Tracheal epithelial cell (primary cell): ENCODE measurements around the gene ACRV1. TPM values are rescaled to one million over a fixed set of nuclear protein-coding genes. Genes with fewer than 3 reads are reported as not detected.

Experiments used
- total RNA-seq: library from RNA; depleted of rRNA; stranded (reverse); fragments of >200 nt; gene quantifications from 2 replicates; pipeline ENCODE4 v1.2.1, GENCODE V29; 2014

ACRV1 gene, protein sequence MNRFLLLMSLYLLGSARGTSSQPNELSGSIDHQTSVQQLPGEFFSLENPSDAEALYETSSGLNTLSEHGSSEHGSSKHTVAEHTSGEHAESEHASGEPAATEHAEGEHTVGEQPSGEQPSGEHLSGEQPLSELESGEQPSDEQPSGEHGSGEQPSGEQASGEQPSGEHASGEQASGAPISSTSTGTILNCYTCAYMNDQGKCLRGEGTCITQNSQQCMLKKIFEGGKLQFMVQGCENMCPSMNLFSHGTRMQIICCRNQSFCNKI
- total RNA-seq = under 0.01 TPM in 1 of 2 replicates, not detected in the other

DNA sequence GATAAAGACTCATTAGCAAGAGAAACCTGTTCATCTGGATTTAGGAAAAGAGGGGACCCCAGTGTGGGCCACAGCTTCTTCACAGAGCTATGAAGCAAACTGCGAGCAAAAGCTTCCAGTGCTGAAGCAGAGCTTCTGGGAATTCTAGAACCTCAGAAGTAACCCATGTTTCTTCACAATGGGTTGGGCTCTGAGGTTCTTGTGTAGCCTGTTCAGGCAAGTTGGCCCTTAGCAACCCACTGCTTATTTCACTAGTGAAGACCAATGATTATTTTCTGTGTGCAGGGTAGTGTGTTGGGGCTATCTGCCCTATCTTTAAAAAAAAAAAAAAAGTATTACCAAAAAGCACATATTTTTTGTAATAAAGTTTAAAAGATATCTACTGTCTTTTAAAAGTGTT lies at the start of gene ACRV1:
TSS of gene ACRV1 (minus strand) at position 101 of the 400 bp plus-strand sequence. CDS start at position 34, 67 bp downstream.

DNA sequence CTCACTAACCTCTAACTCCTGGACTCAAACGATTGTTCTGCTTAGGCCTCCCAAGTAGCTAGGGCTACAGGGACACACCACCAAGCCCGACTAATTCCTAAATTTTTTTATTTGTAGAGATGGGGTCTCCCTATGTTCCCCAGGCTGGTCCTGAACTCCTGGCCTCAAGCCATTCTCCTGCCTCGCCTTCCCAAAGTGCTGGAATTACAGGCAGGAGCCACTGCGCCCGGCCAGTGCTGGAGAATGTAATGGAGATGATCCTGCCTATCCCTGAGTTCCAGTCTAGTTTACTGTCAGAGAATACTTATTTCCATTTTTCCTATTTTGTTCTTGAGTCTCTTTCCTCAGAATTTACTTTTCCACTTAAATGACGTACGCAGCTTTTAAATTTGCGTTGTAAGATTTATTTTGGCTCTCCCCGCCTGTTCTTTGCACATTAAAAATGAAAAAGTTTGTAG lies 55.9 kb downstream of the ACRV1 start, which contains the start of gene CHEK1:
TSS of gene CHEK1 (plus strand) at position 408 of the 458 bp plus-strand sequence. CDS start 1,606 bp downstream, outside the sequence.

Other genes with a start within 250 kb of the ACRV1 start
- 65.8 and 70.8 TPM in 2 replicates for gene FEZ1, start 184.6 kb downstream of the ACRV1 start, total RNA-seq
- gene EI24, start 111.4 kb downstream of the ACRV1 start, total RNA-seq = 159 and 165 TPM in 2 replicates
- gene STT3A, start 88.0 kb downstream of the ACRV1 start, total RNA-seq = 91.6 and 137 TPM in 2 replicates
- gene CHEK1, start 55.7 kb downstream of the ACRV1 start, total RNA-seq = 5.3 and 15.9 TPM in 2 replicates
- not detected in 2 replicates for gene PATE1, start 65.4 kb upstream of the ACRV1 start, total RNA-seq
- not detected in 2 replicates for gene PATE2, start 98.0 kb upstream of the ACRV1 start, total RNA-seq
- not detected in 2 replicates for gene PATE3, start 107.3 kb upstream of the ACRV1 start, total RNA-seq
- gene PATE4, start 152.5 kb upstream of the ACRV1 start, total RNA-seq = not detected in 2 replicates
- 2.1 and 3.1 TPM in 2 replicates for gene HYLS1, start 206.8 kb upstream of the ACRV1 start, total RNA-seq
- 10.1 and 18.5 TPM in 2 replicates for gene PUS3, start 222.4 kb upstream of the ACRV1 start, total RNA-seq
- 0.24 TPM in 1 of 2 replicates, not detected in the other for gene DDX25, start 223.7 kb upstream of the ACRV1 start, total RNA-seq